ENCODE results near the gene ENPP1. TPM values are rescaled to one million over a fixed set of nuclear protein-coding genes. Genes with fewer than 3 reads are reported as not detected.

Gene ENPP1
- total RNA-seq, 1 donor from 2014 or later: 4.5 TPM

DNA sequence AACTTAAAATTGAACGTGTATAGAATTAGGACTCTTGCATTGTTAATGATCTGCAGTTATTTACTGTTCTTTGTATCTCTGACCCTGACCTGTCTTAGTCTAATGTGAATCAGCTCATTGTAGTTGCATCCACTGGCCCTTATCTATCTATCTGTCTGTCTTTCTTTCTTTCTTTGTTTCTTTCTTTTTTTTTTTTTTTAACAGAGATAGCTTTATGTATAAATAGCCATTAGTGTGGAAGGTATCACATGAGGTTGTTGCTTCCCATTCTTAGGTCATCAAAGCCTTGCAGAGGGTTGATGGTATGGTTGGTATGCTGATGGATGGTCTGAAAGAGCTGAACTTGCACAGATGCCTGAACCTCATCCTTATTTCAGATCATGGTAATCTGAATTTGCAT is 59.9 kb downstream of the ENPP1 start:
- no peak for DNase-seq (ENCODE audit: low spot score in 2 of 2)
- H3K4me1 ChIP-seq: no peaks in the 10 kb centered on the region
- no peak overlapping the region for H3K4me3 ChIP-seq
- no peaks in the 10 kb centered on the region for H3K27me3 ChIP-seq
- H3K36me3 ChIP-seq: peaks cover 4 to 7% of the 10 kb centered on the region in 2 donors
- no peak for TF ChIP-seq CTCF (IDR thresholded peaks at IDR 0.05)
- no peak overlapping the region for H3K27ac ChIP-seq
- H3K9me3 ChIP-seq: no peaks in the 10 kb centered on the region
- intact Hi-C loops (cut with DNase I): no loop called here

- Histone ChIP-seq H3K27me3 (no peaks in the 10 kb centered on the region), H3K4me1 (no peaks in the 10 kb centered on the region), H3K9me3 (no peaks in the 10 kb centered on the region), H3K36me3 (peaks cover 4 to 12% of the 10 kb centered on the region in 2 donors), H3K27ac (no peak overlapping the region), H3K4me3 (no peak overlapping the region)
- TF ChIP-seq CTCF (IDR thresholded peaks at IDR 0.05): no peak
- DNase-seq (ENCODE audit: low spot score in 2 of 2): no peak
- intact Hi-C loops (cut with DNase I): no loop called here
These were observed 61.0 kb downstream of the ENPP1 start for GRCh38 chr6:131868836-131869235.

DNA sequence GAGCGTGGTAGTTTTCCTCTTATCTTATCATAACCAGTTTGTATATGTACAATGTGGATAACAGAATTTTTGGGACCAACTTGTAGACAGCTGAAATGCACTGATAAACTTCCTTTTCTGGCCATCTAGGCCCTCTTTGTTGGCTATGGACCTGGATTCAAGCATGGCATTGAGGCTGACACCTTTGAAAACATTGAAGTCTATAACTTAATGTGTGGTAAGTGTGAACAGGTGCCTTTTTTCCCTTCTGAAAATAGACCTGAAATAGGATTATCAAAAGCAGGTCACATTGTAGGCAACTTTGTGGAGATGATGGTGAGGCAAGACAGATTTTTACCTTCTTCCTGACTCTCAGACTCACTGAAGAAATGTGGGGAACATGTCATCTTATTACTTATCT is 67.8 kb downstream of the ENPP1 start:
- H3K36me3 ChIP-seq: peaks cover 16 to 42% of the 10 kb centered on the region in 2 donors
- H3K4me3 ChIP-seq: no peak overlapping the region
- no peak for TF ChIP-seq CTCF (IDR thresholded peaks at IDR 0.05)
- no peaks in the 10 kb centered on the region for H3K27me3 ChIP-seq
- no peaks in the 10 kb centered on the region for H3K4me1 ChIP-seq
- no peak overlapping the region for H3K27ac ChIP-seq
- no peaks in the 10 kb centered on the region for H3K9me3 ChIP-seq
- intact Hi-C loops (cut with DNase I): no loop called here
- DNase-seq (ENCODE audit: low spot score in 2 of 2): no peak

DNA sequence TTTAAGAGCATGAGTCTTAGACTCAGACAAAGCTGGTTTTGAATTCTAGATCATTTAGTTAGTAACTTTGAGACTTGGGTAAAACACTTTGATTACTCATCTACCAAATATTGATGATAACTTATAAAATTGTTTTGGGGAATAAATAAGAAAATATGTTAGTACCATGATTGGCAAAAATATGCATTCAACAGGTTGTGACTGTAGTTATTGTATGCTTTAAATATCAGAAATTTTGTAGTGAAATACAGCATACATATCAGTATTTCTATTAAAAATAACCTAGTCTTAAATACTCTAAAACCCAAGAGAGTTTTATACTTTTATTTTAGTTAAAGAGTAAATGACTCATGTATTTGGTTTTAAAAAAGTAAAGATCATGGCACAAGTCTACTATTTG is 68.7 kb downstream of the ENPP1 start:
- Histone ChIP-seq H3K36me3 (peaks cover 18 to 45% of the 10 kb centered on the region in 2 donors), H3K4me1 (no peaks in the 10 kb centered on the region), H3K4me3 (no peak overlapping the region), H3K9me3 (no peaks in the 10 kb centered on the region), H3K27me3 (no peaks in the 10 kb centered on the region), H3K27ac (no peak overlapping the region)
- no peak for DNase-seq (ENCODE audit: low spot score in 2 of 2)
- TF ChIP-seq CTCF (IDR thresholded peaks at IDR 0.05): no peak
- intact Hi-C loops (cut with DNase I): no loop called here

- H3K36me3 ChIP-seq: peaks cover 18 to 41% of the 10 kb centered on the region in 2 donors
- H3K4me1 ChIP-seq: peaks cover 0 to 3% of the 10 kb centered on the region in 2 donors
- no peaks in the 10 kb centered on the region for H3K27me3 ChIP-seq
- intact Hi-C loops (cut with DNase I): no loop called here
- H3K27ac ChIP-seq: no peak overlapping the region
- no peaks in the 10 kb centered on the region for H3K9me3 ChIP-seq
- H3K4me3 ChIP-seq: no peak overlapping the region
- DNase-seq (ENCODE audit: low spot score in 2 of 2): no peak
- TF ChIP-seq CTCF (IDR thresholded peaks at IDR 0.05): no peak
These were observed 70.4 kb downstream of the ENPP1 start for GRCh38 chr6:131877999-131878789.

Data from ascending aorta (tissue), 2 donors.